Heart left ventricle (tissue), 16 donors: ENCODE results near the gene MED16. TPM values are rescaled to one million over a fixed set of nuclear protein-coding genes. Genes with fewer than 3 reads are reported as not detected.

ENCODE experiments used
- ATAC-seq, 4 donors: fragments of 200-7000 bp; cut with Tn5 transposase; one replicate each; pipeline ENCODE4 v1.9.1; 2020 to 2022; ENCODE audit warnings: moderate library complexity in 4 of 4, mild to moderate bottlenecking in 3 of 4, moderate number of reproducible peaks in 1 of 4
- DNase-seq, 5 donors: peaks; one replicate each; pipeline ENCODE4 v3.0.0-alpha.2; 2020
- H3K27ac ChIP-seq, 12 donors: fragments of 200-600 bp; sonication (generic) in 4 of 12; one replicate each; pipeline versions ENCODE4 v1.5.0 to v1.8.0; 2016 to 2022; ENCODE audit warnings: mild to moderate bottlenecking in 2 of 12
- H3K27me3 ChIP-seq, 9 donors: fragments of 200-600 bp; sonication (generic) in 2 of 9; one replicate each; pipeline versions ENCODE4 v1.5.1 to v1.8.0; 2016 to 2022; ENCODE audit warnings: mild to moderate bottlenecking in 3 of 9
- H3K36me3 ChIP-seq, 9 donors: fragments of 200-600 bp; sonication (generic) in 2 of 9; one replicate each; pipeline versions ENCODE4 v1.5.0 to v1.8.0; 2018 to 2022; ENCODE audit warnings: mild to moderate bottlenecking in 2 of 9
- H3K4me1 ChIP-seq, 12 donors: fragments of 200-600 bp; sonication (generic) in 4 of 12; one replicate each; pipeline versions ENCODE4 v1.5.0 to v1.8.0; 2016 to 2022; ENCODE audit warnings: mild to moderate bottlenecking in 3 of 12
- H3K4me3 ChIP-seq, 12 donors: fragments of 200-600 bp; sonication (generic) in 4 of 12; one replicate each; pipeline versions ENCODE4 v1.5.0 to v1.8.0; 2017 to 2022; ENCODE audit warnings: mild to moderate bottlenecking in 9 of 12, moderate library complexity in 4 of 12
- H3K9me3 ChIP-seq, 12 donors: fragments of 200-600 bp; sonication (generic) in 4 of 12; one replicate each; pipeline versions ENCODE4 v1.5.0 to v1.8.0; 2016 to 2022; ENCODE audit warnings: mild to moderate bottlenecking in 1 of 12
- POLR2A ChIP-seq, 2 donors: fragments of 450-650 bp; IDR thresholded peaks; one replicate each; pipeline ENCODE4 v1.6.1; 2017; ENCODE audit warnings: antibody characterized with exemption in 2 of 2, mild to moderate bottlenecking in 2 of 2, moderate library complexity in 2 of 2
- WGBS, 4 donors: extraction: QIAGEN DNeasy Blood & Tissue Kit in 2 of 4; methylation state at CpG; one replicate each; pipeline versions ENCODE4 v1.1.5 to v1.1.7; 2013 to 2018; 5-methylcytosine and 5-hydroxymethylcytosine counted together
- intact Hi-C, 10 donors: fragments of 100-400 bp; cut with DNase I; formaldehyde crosslinking; loops; one replicate each; pipeline versions ENCODE4 v1.11.1 to v1.14.2; 2022
- polyA plus RNA-seq, 2 donors: library from polyadenylated mRNA; stranded (reverse); fragments of 200-250 nt; gene quantifications; one replicate each; pipeline ENCODE4 v1.2.3, GENCODE V29; 2013
- total RNA-seq, 9 donors: library from RNA; depleted of rRNA in 2 of 9; stranded (reverse); fragments of >200 nt in 2 of 9; fragmentation: NEBNext Ultra II Directional in 3 of 9; extraction: Animal tissue kit (Norgen Biotek cat#: 25700) in 3 of 9; gene quantifications; one replicate each; pipeline versions ENCODE4 v1.1.0 to v1.2.4, GENCODE V29; 2016 to 2023
- TF ChIP-seq, protein P1 (sequence below), 12 donors: fragments of 200-600 bp; sonication (generic) in 4 of 12; IDR thresholded peaks; one replicate each; pipeline versions ENCODE4 v1.5.0 to v1.8.0; 2018 to 2022; ENCODE audit warnings: antibody characterized with exemption in 12 of 12, mild to moderate bottlenecking in 5 of 12
- donor health status: ischemic (EF 13 %, LVEDD 7.1; RV severe dilation, severe dysfunction).
- donor health status: healthy with polysubstance abuse.
- donor health status: DM: no; HTN: yes; CAD: no.
- donor health status: DM: no; HTN: no; CAD: no.
- donor health status: ischemic (EF 25% LVEDD 6.9; RV normal size, moderate dysfunction).
- donor health status: ischemic (EF 25% LVEDD 5.7; RV mildly dilated, moderate dysfunction).
- donor health status: healthy.
- donor health status: DM: yes; HTN: yes; CAD: no.
- donor health status: ischemic (EF 35%, LVEDD 5.7; RV mildly dilated, moderate dysfunction).
- donor health status: nonischemic (EF 11% LVEDD 7.7; RV severe dilation, severe dysfunction).
- donor health status: DM: yes; HTN: yes; CAD: no.
- donor health status: PGD.
- donor health status: ischemic (EF 29% LVEDD 5.4; RV normal size, mild dysfunction).
- donor health status: nonischemic (EF 23%, LVEDD 6.1; RV moderate dilation, normal function).

The MED16 gene
- total and polyA plus RNA-seq, 11 donors, result 17.5 to 41.9 (median 26.2) TPM

DNA sequence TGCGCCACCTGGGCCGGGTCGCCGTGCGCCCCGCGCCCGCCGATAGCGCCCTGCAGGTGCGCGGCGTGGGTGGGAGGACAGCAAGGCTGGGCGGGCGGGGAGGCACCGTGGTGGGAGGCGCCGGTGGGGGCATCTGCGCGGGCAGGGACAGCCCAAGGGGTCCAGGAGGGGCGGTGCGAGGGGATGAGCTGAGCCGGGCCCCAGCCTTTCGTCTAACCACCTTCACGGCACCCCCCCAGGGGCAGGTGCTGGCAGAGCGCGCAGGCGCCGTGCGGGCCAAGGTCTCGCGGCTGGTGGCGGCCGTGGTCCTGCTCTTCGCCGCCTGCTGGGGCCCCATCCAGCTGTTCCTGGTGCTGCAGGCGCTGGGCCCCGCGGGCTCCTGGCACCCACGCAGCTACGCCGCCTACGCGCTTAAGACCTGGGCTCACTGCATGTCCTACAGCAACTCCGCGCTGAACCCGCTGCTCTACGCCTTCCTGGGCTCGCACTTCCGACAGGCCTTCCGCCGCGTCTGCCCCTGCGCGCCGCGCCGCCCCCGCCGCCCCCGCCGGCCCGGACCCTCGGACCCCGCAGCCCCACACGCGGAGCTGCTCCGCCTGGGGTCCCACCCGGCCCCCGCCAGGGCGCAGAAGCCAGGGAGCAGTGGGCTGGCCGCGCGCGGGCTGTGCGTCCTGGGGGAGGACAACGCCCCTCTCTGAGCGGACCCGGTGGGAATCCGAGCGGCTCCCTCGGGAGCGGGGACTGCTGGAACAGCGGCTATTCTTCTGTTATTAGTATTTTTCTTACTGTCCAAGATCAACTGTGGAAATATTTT, 27.3 kb upstream of the MED16 start:
- WGBS, 4 donors, result 0 to 2% (median 2%) methylated on average over 16 to 84 of the region's 84 CpGs
- DNase-seq (no peak), ATAC-seq (no peak)
- Histone ChIP-seq H3K27ac (peak overlapping the region in 1 of 12 donors; percentile 37), H3K27me3 (peaks cover 38 to 54% (median 48%) of the 10 kb centered on the region in 9 donors), H3K4me3 (peak overlapping the region in 8 of 12 donors; percentile 5 to 51 (median 20)), H3K36me3 (no peaks in the 10 kb centered on the region), H3K9me3 (no peaks in the 10 kb centered on the region), H3K4me1 (peaks cover 7 to 61% (median 34%) of the 10 kb centered on the region in 12 donors)
- intact Hi-C loops, result loop anchor here (2.0 to 10.0 kb wide), 10 partner anchors 27 to 325 kb away; partner anchors contain the start of genes CFD (in 3 of the 10), ATP5F1D (in 1 of the 10), MED16 (in 1 of the 10) and MIDN (in 1 of the 10)
- TF ChIP-seq POLR2A (IDR thresholded peaks at IDR 0.05), result no peak
- TF ChIP-seq, protein P1, sequence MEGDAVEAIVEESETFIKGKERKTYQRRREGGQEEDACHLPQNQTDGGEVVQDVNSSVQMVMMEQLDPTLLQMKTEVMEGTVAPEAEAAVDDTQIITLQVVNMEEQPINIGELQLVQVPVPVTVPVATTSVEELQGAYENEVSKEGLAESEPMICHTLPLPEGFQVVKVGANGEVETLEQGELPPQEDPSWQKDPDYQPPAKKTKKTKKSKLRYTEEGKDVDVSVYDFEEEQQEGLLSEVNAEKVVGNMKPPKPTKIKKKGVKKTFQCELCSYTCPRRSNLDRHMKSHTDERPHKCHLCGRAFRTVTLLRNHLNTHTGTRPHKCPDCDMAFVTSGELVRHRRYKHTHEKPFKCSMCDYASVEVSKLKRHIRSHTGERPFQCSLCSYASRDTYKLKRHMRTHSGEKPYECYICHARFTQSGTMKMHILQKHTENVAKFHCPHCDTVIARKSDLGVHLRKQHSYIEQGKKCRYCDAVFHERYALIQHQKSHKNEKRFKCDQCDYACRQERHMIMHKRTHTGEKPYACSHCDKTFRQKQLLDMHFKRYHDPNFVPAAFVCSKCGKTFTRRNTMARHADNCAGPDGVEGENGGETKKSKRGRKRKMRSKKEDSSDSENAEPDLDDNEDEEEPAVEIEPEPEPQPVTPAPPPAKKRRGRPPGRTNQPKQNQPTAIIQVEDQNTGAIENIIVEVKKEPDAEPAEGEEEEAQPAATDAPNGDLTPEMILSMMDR (IDR thresholded peaks at IDR 0.05), result no peak

DNA sequence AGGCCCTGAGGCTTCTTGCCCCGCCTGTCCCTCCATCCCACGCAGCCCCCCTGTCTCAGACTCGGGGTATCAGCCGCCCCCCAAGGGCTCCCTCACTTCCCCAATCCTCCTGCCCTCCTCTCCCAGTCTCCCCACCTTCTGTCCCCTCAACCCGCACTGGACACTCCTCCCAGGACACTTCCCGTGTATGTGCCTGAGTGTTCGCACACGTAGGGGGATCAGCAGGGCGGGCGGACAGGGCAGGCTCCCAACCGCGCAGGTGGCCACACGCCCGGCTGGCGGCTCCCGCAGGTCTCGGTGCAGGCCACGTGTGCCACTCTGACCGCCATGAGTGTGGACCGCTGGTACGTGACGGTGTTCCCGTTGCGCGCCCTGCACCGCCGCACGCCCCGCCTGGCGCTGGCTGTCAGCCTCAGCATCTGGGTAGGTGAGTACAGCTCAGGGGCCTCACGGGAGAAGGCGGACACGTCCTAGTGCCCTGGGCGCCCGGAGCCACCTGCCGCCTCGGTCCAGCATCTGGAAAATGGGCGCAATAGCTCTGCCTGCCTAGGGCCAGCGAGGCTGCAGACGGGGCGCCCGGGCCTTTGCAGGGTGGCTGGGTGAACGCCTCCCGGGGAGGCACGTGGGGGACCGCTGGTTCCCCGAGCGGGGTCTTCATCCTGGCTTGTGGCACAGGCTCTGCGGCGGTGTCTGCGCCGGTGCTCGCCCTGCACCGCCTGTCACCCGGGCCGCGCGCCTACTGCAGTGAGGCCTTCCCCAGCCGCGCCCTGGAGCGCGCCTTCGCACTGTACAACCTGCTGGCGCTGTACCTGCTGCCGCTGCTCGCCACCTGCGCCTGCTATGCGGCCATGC, 26.4 kb upstream of the MED16 start:
- ATAC-seq (no peak), DNase-seq (no peak)
- H3K4me1 ChIP-seq, result peaks cover 7 to 54% (median 30%) of the 10 kb centered on the region in 12 donors
- intact Hi-C loops, result loop anchor here (2.0 to 10.0 kb wide), 12 partner anchors 27 to 325 kb away; partner anchors contain the start of genes CFD (in 3 of the 10), ATP5F1D (in 1 of the 10), MED16 (in 1 of the 10) and MIDN (in 1 of the 10)
- no peak for TF ChIP-seq POLR2A (IDR thresholded peaks at IDR 0.05)
- TF ChIP-seq, protein P1 (IDR thresholded peaks at IDR 0.05), result no peak
- no peaks in the 10 kb centered on the region for H3K36me3 ChIP-seq
- peaks cover 38 to 54% (median 48%) of the 10 kb centered on the region in 9 donors for H3K27me3 ChIP-seq
- peak overlapping the region in 1 of 12 donors; percentile 37 for H3K27ac ChIP-seq
- peak overlapping the region in 5 of 12 donors; percentile 6 to 51 (median 24) for H3K4me3 ChIP-seq
- 2 to 5% (median 3%) methylated on average over 34 to 68 of the region's 68 CpGs for WGBS, 4 donors
- H3K9me3 ChIP-seq, result no peaks in the 10 kb centered on the region

DNA sequence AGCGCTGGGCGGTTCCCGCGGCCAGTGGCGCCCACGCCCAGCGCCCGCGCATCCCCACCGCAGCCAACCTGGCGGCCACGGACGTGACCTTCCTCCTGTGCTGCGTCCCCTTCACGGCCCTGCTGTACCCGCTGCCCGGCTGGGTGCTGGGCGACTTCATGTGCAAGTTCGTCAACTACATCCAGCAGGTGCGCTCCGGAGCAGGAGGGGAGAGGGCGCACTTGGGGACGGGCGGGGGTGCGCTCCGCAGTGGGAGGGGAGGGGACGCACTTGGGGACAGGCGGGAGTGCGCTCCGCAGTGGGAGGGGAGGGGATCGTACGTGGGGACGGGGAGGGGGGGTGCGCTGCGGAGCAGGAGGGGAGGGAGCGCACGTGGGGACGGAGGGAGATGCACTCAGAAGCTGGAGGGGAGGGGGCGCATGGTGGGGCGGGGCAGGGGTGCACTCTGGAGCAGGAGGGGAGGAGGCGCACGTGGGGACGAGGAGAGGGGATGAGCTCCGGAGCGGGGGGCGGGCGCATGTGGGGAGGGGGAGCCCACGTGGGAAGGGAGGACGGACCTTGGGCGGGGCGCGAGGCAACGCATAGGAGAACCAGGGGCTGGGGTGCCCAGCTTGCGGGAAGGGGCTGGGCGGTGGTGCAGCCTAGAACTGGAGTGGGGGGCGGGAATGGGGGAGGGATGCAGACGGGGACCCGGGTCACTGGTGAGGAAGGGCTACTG, 25.7 kb upstream of the MED16 start:
- Histone ChIP-seq H3K27me3 (peaks cover 38 to 54% (median 48%) of the 10 kb centered on the region in 9 donors), H3K4me3 (peak overlapping the region in 1 of 12 donors; percentile 20), H3K27ac (no peak overlapping the region), H3K36me3 (no peaks in the 10 kb centered on the region), H3K9me3 (no peaks in the 10 kb centered on the region), H3K4me1 (peaks cover 7 to 55% (median 30%) of the 10 kb centered on the region in 12 donors)
- ATAC-seq (no peak), DNase-seq (peak in 1 of 5 donors; percentile 19)
- TF ChIP-seq POLR2A (IDR thresholded peaks at IDR 0.05), result no peak
- TF ChIP-seq, protein P1 (IDR thresholded peaks at IDR 0.05), result no peak
- 1 to 4% (median 4%) methylated on average over 17 to 58 of the region's 58 CpGs for WGBS, 4 donors
- intact Hi-C loops, result loop anchor here in 4 of 10 donors (5.0 kb wide), 2 partner anchors 41 to 51 kb away; no protein-coding TSS in a partner anchor
